ENCODE data around the gene EFNA1. TPM values are rescaled to one million over a fixed set of nuclear protein-coding genes. Genes with fewer than 3 reads are reported as not detected.

Gene EFNA1
- total and polyA plus RNA-seq, 2 of the 8 experiments (the other 6 are each of a cell fraction or from before 2014, with no cell fraction given): 4.9 to 14.6 TPM

- Histone ChIP-seq H2BK12ac (ENCODE audit: low read depth, low read length) (no peak overlapping the region), H2AK5ac (ENCODE audit: low read depth, low read length) (no peak overlapping the region), H4K91ac (replicated peaks; ENCODE audit: insufficient read length, low read length) (no peak overlapping the region), H3K79me2 (ENCODE audit: control insufficient read depth in 1 of 2, insufficient read depth in 2 of 2, low read length in 2 of 2) (no peaks in the 10 kb centered on the region), H4K20me1 (replicated peaks in 1 of 2; ENCODE audit: control insufficient read depth in 1 of 2, insufficient read depth in 2 of 2, low read length in 2 of 2) (peaks cover 0 to 4% of the 10 kb centered on the region in 2 experiments), H2BK120ac (replicated peaks; ENCODE audit: low read depth, low read length) (no peak overlapping the region), H2AFZ (ENCODE audit: low read length) (0 out of 2 replicates have a peak overlapping the region, but pooled peaks have one; percentile 0), H3K23me2 (ENCODE audit: low read depth, low read length) (no peaks in the 10 kb centered on the region), H3K27ac (ENCODE audit: low read depth, low read length) (no peak overlapping the region), H3K23ac (ENCODE audit: insufficient read length) (no peak overlapping the region), H3K4ac (replicated peaks; ENCODE audit: insufficient read length, low read depth, low read length) (no peak overlapping the region), H3K4me2 (ENCODE audit: insufficient read depth in 1 of 2, low read depth in 2 of 2, low read length in 2 of 2) (no peak overlapping the region), H4K5ac (ENCODE audit: insufficient read length, low read depth, low read length) (no peak overlapping the region), H3K79me1 (ENCODE audit: low read depth, low read length) (no peaks in the 10 kb centered on the region), H3K18ac (ENCODE audit: extremely low read depth, low read length) (no peak overlapping the region), H3K4me1 (replicated peaks in 1 of 4; ENCODE audit: control insufficient read depth in 3 of 4, insufficient read depth in 4 of 4, low read length in 3 of 4) (no peaks in the 10 kb centered on the region), H3K9me3 (ENCODE audit: insufficient read depth in 2 of 2, low read depth in 1 of 2, low read length in 1 of 2) (no peaks in the 10 kb centered on the region), H3K4me3 (ENCODE audit: extremely low read depth in 1 of 4, insufficient read depth in 2 of 4, low read depth in 3 of 4, low read length in 4 of 4) (no peak overlapping the region), H3K9ac (replicated peaks in 1 of 4; ENCODE audit: extremely low read depth in 1 of 4, low read depth in 3 of 4, low read length in 3 of 4) (no peak overlapping the region), H3K27me3 (replicated peaks in 1 of 4; ENCODE audit: control insufficient read depth in 3 of 4, extremely low read depth in 1 of 4, insufficient read depth in 3 of 4, low read length in 3 of 4) (no peaks in the 10 kb centered on the region), H3K14ac (ENCODE audit: insufficient read length) (no peak overlapping the region), H2BK20ac (ENCODE audit: low read length) (no peak overlapping the region), H2BK5ac (ENCODE audit: low read depth, low read length) (no peak overlapping the region), H3K56ac (replicated peaks; ENCODE audit: insufficient read length, low read depth, low read length) (no peak overlapping the region), H2BK15ac (ENCODE audit: low read length) (no peak overlapping the region), H4K8ac (ENCODE audit: extremely low read depth, insufficient read depth, low read length) (no peak overlapping the region), H3K36me3 (ENCODE audit: control insufficient read depth in 2 of 4, insufficient read depth in 4 of 4, low read length in 3 of 4) (no peaks in the 10 kb centered on the region)
- DNase-seq (ENCODE audit: low read depth in 1 of 2, low spot score in 2 of 2): no peak
- FAIRE-seq: no peak
- POLR2A ChIA-PET (ENCODE audit: partially characterized antibody): interaction anchor here (0.6 kb wide), 1 partner anchor 836 kb away, joined by 3 read pairs; no protein-coding TSS in a partner anchor
- WGBS, 2 experiments (ENCODE audit: extremely low coverage in 1 of 2, insufficient coverage in 1 of 2, insufficient read length in 1 of 2, insufficient replicate concordance in 2 of 2, low coverage in 1 of 2, low lambda C conversion rate in 2 of 2, missing lambda C conversion rate in 1 of 2): 84% methylated on average over 7 of the region's 7 CpGs; no CpG with 5 or more reads in 1 of the 2 experiments
- CTCF ChIA-PET (ENCODE audit: partially characterized antibody): interaction anchor here (0.9 to 3.5 kb wide), 8 partner anchors 9 to 150 kb away, joined by 3 to 29 read pairs (median 6); partner anchors contain the start of genes KRTCAP2 and PBXIP1
- TF ChIP-seq POU5F1 (IDR thresholded peaks at IDR 0.05; ENCODE audit: low read depth, low read length) (no peak), RFX5 (IDR thresholded peaks at IDR 0.05; ENCODE audit: borderline replicate concordance, low read depth, low read length) (no peak), TCF12 (IDR thresholded peaks at IDR 0.05; ENCODE audit: low read depth, low read length) (no peak), HDAC6 (IDR thresholded peaks at IDR 0.05; ENCODE audit: low read depth, low read length) (no peak), TEAD4 (IDR thresholded peaks at IDR 0.05; ENCODE audit: low read depth, low read length) (no peak), SIX5 (IDR thresholded peaks at IDR 0.05; ENCODE audit: low read depth, low read length) (no peak), SIRT6 (IDR thresholded peaks at IDR 0.05; ENCODE audit: low read length) (no peak), E2F6 (IDR thresholded peaks at IDR 0.05) (no peak), HDAC2 (IDR thresholded peaks at IDR 0.05; ENCODE audit: borderline replicate concordance in 1 of 2, low read depth in 2 of 2, low read length in 2 of 2) (no peak), EGR1 (IDR thresholded peaks at IDR 0.05; ENCODE audit: borderline replicate concordance, low read depth, low read length) (no peak), KDM1A (IDR thresholded peaks at IDR 0.05; ENCODE audit: borderline replicate concordance, low read length) (no peak), FOSL1 (IDR thresholded peaks at IDR 0.05; ENCODE audit: insufficient read depth, low read depth, low read length) (no peak), SIN3A (conservative IDR thresholded peaks at IDR 0.05 in 1 of 2, IDR thresholded peaks at IDR 0.05 in 1 of 2; ENCODE audit: low read depth in 1 of 2, low read length in 2 of 2) (no peak), MAFK (IDR thresholded peaks at IDR 0.05; ENCODE audit: low read depth, low read length) (no peak)
Observed at GRCh38 chr1:155105604-155106011, 22.1 kb upstream of the EFNA1 start.

Measured in H1 (cell line).